Right atrium auricular region (tissue), 2 donors: Measurements from ENCODE around the gene DNAAF9. TPM values are rescaled to one million over a fixed set of nuclear protein-coding genes. Genes with fewer than 3 reads are reported as not detected.

Experiments
- DNase-seq: peaks from one replicate; pipeline ENCODE4 v3.0.0-alpha.2; 2019; ENCODE audit warnings: low spot score
- H3K27ac ChIP-seq, 2 donors: fragments of 200-600 bp; sonication (generic); 1 replicate in 1 of 2; 2 replicates in 1 of 2; pipeline ENCODE4 v1.5.1; 2016 to 2019
- H3K27me3 ChIP-seq, 2 donors: fragments of 200-600 bp; sonication (generic); one replicate each; pipeline versions ENCODE4 v1.5.1 to v1.6.0; 2017 to 2019
- H3K36me3 ChIP-seq: fragments of 200-600 bp; sonication (generic); one replicate; pipeline ENCODE4 v1.5.1; 2016
- H3K4me1 ChIP-seq, 2 donors: fragments of 200-600 bp; sonication (generic); one replicate each; pipeline versions ENCODE4 v1.5.1 to v1.6.0; 2017 to 2019
- H3K4me3 ChIP-seq, 2 donors: fragments of 200-600 bp; sonication (generic); 1 replicate in 1 of 2; 2 replicates in 1 of 2; pipeline ENCODE4 v1.5.1; 2017 to 2019; ENCODE audit warnings: mild to moderate bottlenecking in 1 of 2, moderate library complexity in 1 of 2
- H3K9me3 ChIP-seq, 2 donors: fragments of 200-600 bp; sonication (generic); one replicate each; pipeline ENCODE4 v1.5.1; 2019
- CTCF ChIP-seq, 2 donors: fragments of 200-600 bp; sonication (generic); IDR thresholded peaks; one replicate each; pipeline ENCODE4 v1.5.1; 2019; ENCODE audit warnings: antibody characterized with exemption in 2 of 2
- total RNA-seq, 2 donors: library from RNA; depleted of rRNA; stranded (reverse); fragments of >200 nt; gene quantifications; one replicate each; pipeline ENCODE4 v1.1.0, GENCODE V29; 2016

The DNAAF9 gene
- total RNA-seq, 2 donors from 2014 or later = 13.4 to 19.2 TPM

GRCh38 chr20:3407771-3408637 is 535 bp upstream of the DNAAF9 start:
- Histone ChIP-seq H3K27me3 (no peaks in the 10 kb centered on the region), H3K27ac (peak overlapping the region; percentile 96 to 98), H3K4me3 (peak overlapping the region; percentile 98 to 99), H3K36me3 (no peaks in the 10 kb centered on the region), H3K4me1 (peaks cover 0 to 25% of the 10 kb centered on the region in 2 donors), H3K9me3 (no peaks in the 10 kb centered on the region)
- DNase-seq = peak; percentile 79
- no peak for TF ChIP-seq CTCF (IDR thresholded peaks at IDR 0.05)

DNA sequence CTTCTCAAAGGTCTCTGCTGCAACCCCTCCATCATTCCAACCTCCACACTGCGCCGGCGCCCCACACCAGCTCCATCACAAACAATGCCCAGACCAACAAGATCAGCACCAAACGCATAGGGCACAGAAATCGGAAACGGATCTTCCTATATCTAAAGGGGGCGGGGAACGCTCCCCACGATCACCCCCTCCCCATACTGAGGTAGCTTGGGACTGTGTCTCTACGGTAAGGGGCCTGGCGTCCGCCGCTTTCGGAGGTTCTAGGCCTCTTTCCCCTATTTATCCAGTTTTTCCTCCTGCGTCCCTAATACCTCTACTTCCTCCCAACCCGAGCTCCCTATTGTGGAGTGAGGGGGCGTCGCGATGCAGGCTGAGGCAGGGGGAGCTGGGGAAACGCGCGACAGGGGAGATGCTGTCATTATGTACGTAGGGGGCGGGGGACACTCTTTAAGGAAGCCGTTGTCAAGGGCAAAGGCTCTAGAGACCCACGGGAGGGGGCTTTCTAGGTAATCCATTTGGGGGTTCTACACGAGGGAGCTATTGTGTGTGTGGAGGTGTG is 909 bp downstream of the DNAAF9 start:
- Histone ChIP-seq H3K4me3 (peak overlapping the region; percentile 98 to 99), H3K27me3 (no peaks in the 10 kb centered on the region), H3K4me1 (peaks cover 0 to 31% of the 10 kb centered on the region in 2 donors), H3K9me3 (no peaks in the 10 kb centered on the region), H3K36me3 (no peaks in the 10 kb centered on the region), H3K27ac (peak overlapping the region; percentile 96 to 98)
- no peak for TF ChIP-seq CTCF (IDR thresholded peaks at IDR 0.05)
- DNase-seq = no peak

GRCh38 chr20:3405696-3406358 is 1.6 kb downstream of the DNAAF9 start:
- peak overlapping the region; percentile 96 to 98 for H3K27ac ChIP-seq

GRCh38 chr20:3405139-3405538 is 2.3 kb downstream of the DNAAF9 start:
- TF ChIP-seq CTCF (IDR thresholded peaks at IDR 0.05) = no peak
- no peak for DNase-seq
- H3K27ac ChIP-seq = peak overlapping the region; percentile 96 to 98
- H3K9me3 ChIP-seq = no peaks in the 10 kb centered on the region
- peaks cover 0 to 45% of the 10 kb centered on the region in 2 donors for H3K4me1 ChIP-seq
- H3K36me3 ChIP-seq = no peaks in the 10 kb centered on the region
- H3K4me3 ChIP-seq = peak overlapping the region in 1 of 2 donors; percentile 98
- no peaks in the 10 kb centered on the region for H3K27me3 ChIP-seq

More at GRCh38 chr20:3405696-3406358, 1.6 kb downstream of the DNAAF9 start:
- Histone ChIP-seq H3K4me3 (peak overlapping the region; percentile 98 to 99), H3K27me3 (no peaks in the 10 kb centered on the region), H3K4me1 (peaks cover 0 to 38% of the 10 kb centered on the region in 2 donors), H3K9me3 (no peaks in the 10 kb centered on the region), H3K36me3 (no peaks in the 10 kb centered on the region)
- no peak for TF ChIP-seq CTCF (IDR thresholded peaks at IDR 0.05)
- no peak for DNase-seq

- no peak for TF ChIP-seq CTCF (IDR thresholded peaks at IDR 0.05)
- DNase-seq = no peak
- Histone ChIP-seq H3K9me3 (no peaks in the 10 kb centered on the region), H3K27ac (no peak overlapping the region), H3K27me3 (no peaks in the 10 kb centered on the region), H3K4me1 (peaks cover 0 to 52% of the 10 kb centered on the region in 2 donors), H3K4me3 (no peak overlapping the region), H3K36me3 (no peaks in the 10 kb centered on the region)
These were observed 3.1 kb downstream of the DNAAF9 start for GRCh38 chr20:3404402-3404801.
